HepG2 (cell line): ENCODE measurements around the gene RAB42. TPM values are rescaled to one million over a fixed set of nuclear protein-coding genes. Genes with fewer than 3 reads are reported as not detected.

Source experiments
- ATAC-seq: fragments of 200-7000 bp; cut with Tn5 transposase; 3 replicates; pipeline ENCODE4 v1.9.1; 2020; ENCODE audit warnings: mild to moderate bottlenecking, moderate library complexity
- BruUV-seq: library from RNA; stranded (reverse); fragments of 400-500 nt; replicated peaks from 2 replicates; lab custom pipeline; 2021; lab: Mats Ljungman, UMichigan
- CTCF ChIA-PET: fragments of 300-600 bp; formaldehyde crosslinking; extraction: SDS; loops from one replicate; lab custom pipeline; 2021; ENCODE audit warnings: low total read pairs, inconsistent platforms, low intra/inter-chr PET ratio; lab: Yijun Ruan, JAX
- POLR2A ChIA-PET: fragments of 350-600 bp; sonication (Branson Sonifier 250); formaldehyde crosslinking; loops from one replicate; lab custom pipeline; 2020; ENCODE audit warnings: antibody characterized with exemption, inconsistent platforms; lab: Yijun Ruan, JAX
- DNase-seq: peaks from one replicate; pipeline ENCODE4 v3.0.0-alpha.2; 2015; ENCODE audit warnings: low spot score
- FAIRE-seq: peaks from 3 replicates; lab custom pipeline; 2011; peaks lifted over from hg19 to GRCh38; lab: Jason Lieb, UNC
- H2AFZ ChIP-seq: one replicate; pipeline ENCODE4 v1.6.1; 2011; ENCODE audit warnings: low read length, inconsistent platforms
- H3K27ac ChIP-seq: fragments of 300-600 bp; 3 replicates; pipeline ENCODE4 v1.8.0; 2011; ENCODE audit warnings: mixed run types, mild to moderate bottlenecking, mixed read lengths, low read length, inconsistent platforms; ENCODE audit not compliant: insufficient read depth; ENCODE audit errors: extremely low read length
- H3K27me3 ChIP-seq, 2 experiments: fragments of 200-600 bp in 1 of 2; 2 replicates in 1 of 2; 3 replicates in 1 of 2; pipeline versions ENCODE4 v1.6.0 to v1.8.0; 2011; ENCODE audit warnings: low read length in 2 of 2, mild to moderate bottlenecking in 2 of 2, moderate library complexity in 2 of 2, inconsistent platforms in 1 of 2; ENCODE audit not compliant: insufficient read depth in 2 of 2, control insufficient read depth in 1 of 2
- H3K36me3 ChIP-seq, 2 experiments: fragments of 200-600 bp in 1 of 2; replicated peaks in 1 of 2; 2 replicates in 1 of 2; 3 replicates in 1 of 2; pipeline versions ENCODE4 v1.5.1 to v1.8.0; 2011; ENCODE audit warnings: low read length in 2 of 2, inconsistent platforms in 1 of 2; ENCODE audit not compliant: insufficient read depth in 2 of 2, control insufficient read depth in 1 of 2
- H3K4me1 ChIP-seq: 2 replicates; pipeline ENCODE4 v1.5.1; 2012; ENCODE audit warnings: low read length, inconsistent platforms; ENCODE audit not compliant: insufficient read depth
- H3K4me2 ChIP-seq: 2 replicates; pipeline ENCODE4 v1.6.0; 2011; ENCODE audit warnings: low read depth, low read length, inconsistent platforms
- H3K4me3 ChIP-seq, 3 experiments: fragments of 200-600 bp in 1 of 3; sonication (generic), shearing (Covaris generic) in 1 of 3; replicated peaks in 1 of 3; 2 replicates each; pipeline ENCODE4 v1.5.1; 2011 to 2016; ENCODE audit warnings: low read length in 3 of 3, inconsistent platforms in 2 of 3, low read depth in 2 of 3, mild to moderate bottlenecking in 2 of 3, control low read depth in 1 of 3, mixed read lengths in 1 of 3; ENCODE audit not compliant: insufficient read depth in 1 of 3
- H3K79me2 ChIP-seq: one replicate; pipeline ENCODE4 v1.6.1; 2011; ENCODE audit warnings: low read length, inconsistent platforms; ENCODE audit not compliant: insufficient read depth
- H3K9ac ChIP-seq: 2 replicates; pipeline ENCODE4 v1.6.0; 2011; ENCODE audit warnings: mild to moderate bottlenecking, low read depth, low read length, inconsistent platforms; ENCODE audit not compliant: insufficient read depth
- H3K9me3 ChIP-seq: 2 replicates; pipeline ENCODE4 v1.5.1; 2012; ENCODE audit warnings: mild to moderate bottlenecking, low read length
- H4K20me1 ChIP-seq: 2 replicates; pipeline ENCODE4 v1.6.0; 2011; ENCODE audit warnings: inconsistent platforms, mild to moderate bottlenecking, low read length, moderate library complexity; ENCODE audit not compliant: insufficient read depth
- ARNT2 ChIP-seq: sonication (generic); formaldehyde crosslinking; IDR thresholded peaks from 2 replicates; pipeline ENCODE4 v1.8.0; 2022; ENCODE audit warnings: mild to moderate bottlenecking, low read depth, missing genetic modification reagents, moderate library complexity
- CEBPG ChIP-seq: IDR thresholded peaks from 2 replicates; pipeline ENCODE4 v1.6.1; 2016
- ELF1 ChIP-seq: sonication (generic); formaldehyde crosslinking; IDR thresholded peaks from 2 replicates; pipeline ENCODE4 v1.4.0; 2020; ENCODE audit warnings: missing genetic modification reagents
- EP300 ChIP-seq, 3 experiments: sonication (generic) in 1 of 3; formaldehyde crosslinking in 1 of 3; IDR thresholded peaks; 2 replicates each; pipeline versions ENCODE4 v1.5.1 to v1.6.1; 2011 to 2020; ENCODE audit warnings: low read depth in 2 of 3, low read length in 2 of 3, borderline replicate concordance in 1 of 3, improper control_type of control experiment in 1 of 3, mild to moderate bottlenecking in 1 of 3, missing genetic modification reagents in 1 of 3, moderate library complexity in 1 of 3
- HMGXB4 ChIP-seq, 2 experiments: sonication (generic) in 1 of 2; formaldehyde crosslinking in 1 of 2; IDR thresholded peaks; 2 replicates each; pipeline versions ENCODE4 v1.4.0 to v1.6.1; 2018 to 2020; ENCODE audit warnings: missing genetic modification reagents in 2 of 2, borderline replicate concordance in 1 of 2, low read depth in 1 of 2, mild to moderate bottlenecking in 1 of 2, missing biosample characterization in 1 of 2
- PBX2 ChIP-seq: IDR thresholded peaks from 2 replicates; pipeline ENCODE4 v1.6.1; 2016; ENCODE audit warnings: control low read depth
- PCBP1 ChIP-seq: fragments of 200-400 bp; formaldehyde crosslinking; IDR thresholded peaks from 2 replicates; pipeline ENCODE4 v1.6.1; 2017; ENCODE audit warnings: mild to moderate bottlenecking, low read depth, low read length, borderline replicate concordance
- PHF21A ChIP-seq: sonication (generic); formaldehyde crosslinking; IDR thresholded peaks from 2 replicates; pipeline ENCODE4 v1.5.0; 2020; ENCODE audit warnings: mild to moderate bottlenecking, missing genetic modification reagents
- POGZ ChIP-seq: sonication (generic); formaldehyde crosslinking; IDR thresholded peaks from 2 replicates; pipeline ENCODE4 v1.4.0; 2020; ENCODE audit warnings: mild to moderate bottlenecking, missing genetic modification reagents
- ZNF570 ChIP-seq: sonication (generic); formaldehyde crosslinking; IDR thresholded peaks from 2 replicates; pipeline ENCODE4 v1.4.0; 2020; ENCODE audit warnings: mild to moderate bottlenecking, missing genetic modification reagents, borderline replicate concordance
- ZNF577 ChIP-seq: sonication (generic); formaldehyde crosslinking; IDR thresholded peaks from 2 replicates; pipeline ENCODE4 v1.4.0; 2020; ENCODE audit warnings: mild to moderate bottlenecking, low read depth, missing genetic modification reagents, borderline replicate concordance
- ZNF616 ChIP-seq: sonication (generic); formaldehyde crosslinking; IDR thresholded peaks from 2 replicates; pipeline ENCODE4 v1.5.0; 2020; ENCODE audit warnings: low read depth, mild to moderate bottlenecking, missing genetic modification reagents
- ZNF704 ChIP-seq: sonication (generic); formaldehyde crosslinking; IDR thresholded peaks from 2 replicates; pipeline ENCODE4 v1.8.1; 2023; ENCODE audit warnings: mild to moderate bottlenecking, inconsistent platforms, moderate library complexity, missing genetic modification reagents, borderline replicate concordance
- ZNF770 ChIP-seq: sonication (generic); formaldehyde crosslinking; IDR thresholded peaks from 2 replicates; pipeline ENCODE4 v1.5.0; 2020; ENCODE audit warnings: mild to moderate bottlenecking, missing genetic modification reagents
- ZSCAN30 ChIP-seq: sonication (generic); formaldehyde crosslinking; IDR thresholded peaks from 2 replicates; pipeline ENCODE4 v1.5.0; 2020; ENCODE audit warnings: mild to moderate bottlenecking, missing genetic modification reagents
- WGBS: methylation state at CpG from one replicate; pipeline ENCODE4 v1.1.6; 2017; ENCODE audit warnings: low lambda C conversion rate; 5-methylcytosine and 5-hydroxymethylcytosine counted together
- in situ Hi-C: cut with HindIII; loops from 2 replicates; pipeline ENCODE4 v1.10.0; 2017; ENCODE audit warnings: low pct_unique_long_range_greater_than_20kb; ENCODE audit not compliant: extremely low pct_ligation_motif_present
- intact Hi-C: fragments of 100-400 bp; cut with micrococcal nuclease; formaldehyde crosslinking; loops from one replicate; pipeline ENCODE4 v1.10.0; 2022; ENCODE audit not compliant: unreplicated experiment
- polyA plus RNA-seq, 8 experiments: library from polyadenylated mRNA; depleted of rRNA in 3 of 8; stranded (reverse) in 7 of 8; unstranded in 1 of 8; fragments of >200 nt; fragmentation: Illumina TruSeq in 4 of 8; extraction: Trizol in 4 of 8; gene quantifications; 2 replicates each; pipeline versions ENCODE4 v1.2.1 to v1.2.3, GENCODE V29; 2011 to 2016; ENCODE audit warnings: low read depth in 4 of 8, missing spikeins in 1 of 8, mixed read lengths in 1 of 8; ENCODE audit not compliant: insufficient read depth in 1 of 8
- total RNA-seq, 5 experiments: library from RNA; depleted of rRNA; stranded (reverse); fragments of >200 nt; fragmentation: Illumina TruSeq; extraction: Trizol; gene quantifications; 2 replicates each; pipeline ENCODE4 v1.2.3, GENCODE V29; 2016; ENCODE audit warnings: low read depth in 1 of 5

Gene RAB42
- total and polyA plus RNA-seq, 2 of the 13 experiments (the other 11 are each of a cell fraction or from before 2014, with no cell fraction given): 10.4 to 166 TPM

- Histone ChIP-seq H2AFZ (peak within 1 kb of the TSS; percentile 24), H3K27ac (peak within 1 kb of the TSS; percentile 58), H4K20me1 (no peaks in the 10 kb centered on the region), H3K36me3 (no peaks in the 10 kb centered on the region; a peak in 1 of 5 replicates), H3K79me2 (peaks cover 9% of the 10 kb centered on the region), H3K9ac (peak within 1 kb of the TSS; percentile 76), H3K9me3 (no peaks in the 10 kb centered on the region), H3K4me3 (peak within 1 kb of the TSS; percentile 67 to 92 (median 84)), H3K4me2 (peak within 1 kb of the TSS; percentile 88), H3K27me3 (no peaks in the 10 kb centered on the region; a peak in 1 of 5 replicates), H3K4me1 (peaks cover 26% of the 10 kb centered on the region)
- ATAC-seq: peak; percentile 94
- under 1% methylated on average over 47 of the region's 63 CpGs for WGBS
- ChIA-PET CTCF (no interaction called here), POLR2A (interaction anchor here (0.6 to 3.2 kb wide), 14 partner anchors 11 to 186 kb away, joined by 3 to 57 read pairs (median 4); partner anchors contain the start of genes RCC1, RNU11 and TAF12)
- BruUV-seq: no TSS peak
- FAIRE-seq: peak; percentile 36
- intact Hi-C loops (loop anchor here (2.0 kb wide), 2 partner anchors 28 to 40 kb away; no protein-coding TSS in a partner anchor), in situ Hi-C loops (no loop called here)
- DNase-seq: peak; percentile 90
- TF ChIP-seq EP300 (IDR thresholded peaks at IDR 0.05; ENCODE audit: low read depth in 2 of 2, low read length in 2 of 2): peak in 1 of 2 experiments; percentile 56; a peak in 2 of 4 replicates
- TF ChIP-seq EP300 (CRISPR knock-in tag; IDR thresholded peaks at IDR 0.05; ENCODE audit: borderline replicate concordance): no peak
- TF ChIP-seq ZNF770 (CRISPR knock-in tag): peak; percentile 81
- TF ChIP-seq ZNF570 (CRISPR knock-in tag): no peak
- peak; percentile 90 for TF ChIP-seq POGZ (CRISPR knock-in tag)
- TF ChIP-seq PCBP1: peak; percentile 58; the same call in 1 of the 2 replicates
- TF ChIP-seq PHF21A (CRISPR knock-in tag): peak; percentile 89
- TF ChIP-seq ZNF616 (CRISPR knock-in tag): no peak
- TF ChIP-seq CEBPG (CRISPR knock-in tag): no peak
- no peak for TF ChIP-seq PBX2 (CRISPR knock-in tag)
- peak; percentile 67 to 72; a peak in 2 of 4 replicates for TF ChIP-seq HMGXB4 (CRISPR knock-in tag; IDR thresholded peaks at IDR 0.05; ENCODE audit: borderline replicate concordance in 1 of 2, low read depth in 1 of 2)
- TF ChIP-seq ZNF577: no peak
- TF ChIP-seq ARNT2 (CRISPR knock-in tag): peak; percentile 75
- TF ChIP-seq ZSCAN30 (CRISPR knock-in tag): peak; percentile 75; the same call in 1 of the 2 replicates
- TF ChIP-seq ZNF704 (CRISPR knock-in tag): 0 out of 2 replicates have a peak, but pooled peaks have one; percentile 41
- peak; percentile 93 for TF ChIP-seq ELF1 (CRISPR knock-in tag)
These were observed 39.1 kb upstream of the RAB42 start, which contains the start of gene TRNAU1AP for GRCh38 chr1:28552758-28553663. Gene TRNAU1AP, plus strand, starts transcription at chr1:28553085. Its CDS starts 26 bp downstream, at chr1:28553111.
